Stimulated activated CD8-positive, alpha-beta memory T cell treated with anti-CD3 and anti-CD28 coated beads, Interleukin-7, amount 100 ng/mL, for 1 hour (primary cell): ENCODE measurements around the gene RADIL.

Experiments used
- DNase-seq, 2 donors: peaks; one replicate each; pipeline ENCODE4 v3.0.0-alpha.2; 2020; ENCODE audit warnings: low read depth in 2 of 2

RADIL gene

DNA sequence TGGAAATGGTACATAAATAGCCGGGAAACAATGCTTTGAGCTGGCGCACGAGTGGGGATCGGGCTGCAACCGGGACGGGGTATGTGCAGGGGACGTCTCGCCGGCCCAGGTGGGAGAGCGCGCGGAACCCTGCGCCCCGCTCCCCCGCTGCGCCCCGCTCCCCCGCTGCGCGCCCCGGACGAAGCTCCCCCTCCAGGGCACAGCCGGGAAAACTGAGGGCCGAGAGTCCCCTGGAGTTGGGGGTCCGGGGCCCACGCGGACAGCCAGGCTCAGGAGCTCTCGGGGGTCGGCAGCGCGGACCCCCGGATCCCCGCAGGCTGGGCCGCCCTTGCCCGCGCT, 514 bp downstream of the RADIL start:
- DNase-seq = no peak

DNA sequence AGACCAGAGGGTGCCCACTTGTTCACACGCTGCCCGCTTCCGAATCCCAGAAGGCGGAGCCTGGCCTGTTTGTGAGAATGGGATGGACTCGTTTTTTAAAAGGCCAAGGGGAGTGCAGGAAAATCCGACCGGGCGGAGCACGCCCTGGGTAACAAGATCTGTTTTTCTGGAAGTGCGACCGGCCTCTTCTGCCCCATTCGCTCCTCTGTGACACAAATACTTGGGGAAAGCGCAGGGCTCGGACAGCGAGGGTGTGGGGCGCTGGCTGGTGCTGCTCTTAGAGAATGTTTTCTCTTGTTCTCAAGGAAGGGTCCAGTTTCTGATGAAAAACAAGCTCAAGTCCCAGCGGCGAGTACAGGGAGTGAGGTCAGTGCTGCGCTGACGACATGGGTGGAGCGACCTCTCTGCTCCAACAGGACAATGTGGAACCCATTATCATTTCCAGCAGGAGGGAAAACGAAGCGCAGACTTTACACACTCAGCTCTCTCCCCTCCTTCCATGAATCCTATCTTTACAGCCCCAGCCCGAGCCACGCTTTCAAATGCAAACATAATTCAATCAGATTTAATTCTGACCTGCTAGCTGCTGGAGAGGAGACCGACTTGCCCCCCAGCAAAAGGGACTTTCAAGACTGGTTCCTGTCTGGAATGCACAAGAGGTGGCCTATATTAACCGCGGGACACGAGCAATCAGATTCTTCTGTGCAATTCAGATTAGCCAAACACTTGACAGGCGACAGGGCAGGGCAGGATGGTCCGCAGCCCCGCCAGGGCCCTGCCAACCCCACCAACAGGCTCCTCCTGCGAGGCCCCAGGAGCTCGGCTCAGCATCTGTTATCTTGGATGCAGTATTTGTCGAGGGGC, 1.1 kb downstream of the RADIL start:
- no peak for DNase-seq

DNA sequence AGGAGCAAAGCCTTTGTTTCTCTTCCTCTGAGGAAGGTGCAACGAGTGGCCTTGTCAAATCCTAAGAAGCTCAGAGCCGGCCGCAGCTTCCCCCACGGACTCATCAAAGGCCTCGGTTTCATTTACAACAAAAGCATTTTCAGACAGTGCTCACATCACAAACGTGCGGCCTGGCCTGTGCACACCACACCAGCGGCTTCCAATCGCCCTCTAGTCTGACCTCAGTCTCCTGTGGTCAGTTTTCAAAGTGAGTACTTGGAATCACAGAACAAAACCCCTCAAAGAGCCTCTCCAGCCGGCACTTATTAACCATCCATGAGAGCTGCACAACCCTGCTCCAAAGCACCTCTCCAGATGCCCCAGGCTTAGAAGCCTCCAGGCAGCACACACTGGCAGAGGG, 3.3 kb downstream of the RADIL start:
- DNase-seq = no peak

DNA sequence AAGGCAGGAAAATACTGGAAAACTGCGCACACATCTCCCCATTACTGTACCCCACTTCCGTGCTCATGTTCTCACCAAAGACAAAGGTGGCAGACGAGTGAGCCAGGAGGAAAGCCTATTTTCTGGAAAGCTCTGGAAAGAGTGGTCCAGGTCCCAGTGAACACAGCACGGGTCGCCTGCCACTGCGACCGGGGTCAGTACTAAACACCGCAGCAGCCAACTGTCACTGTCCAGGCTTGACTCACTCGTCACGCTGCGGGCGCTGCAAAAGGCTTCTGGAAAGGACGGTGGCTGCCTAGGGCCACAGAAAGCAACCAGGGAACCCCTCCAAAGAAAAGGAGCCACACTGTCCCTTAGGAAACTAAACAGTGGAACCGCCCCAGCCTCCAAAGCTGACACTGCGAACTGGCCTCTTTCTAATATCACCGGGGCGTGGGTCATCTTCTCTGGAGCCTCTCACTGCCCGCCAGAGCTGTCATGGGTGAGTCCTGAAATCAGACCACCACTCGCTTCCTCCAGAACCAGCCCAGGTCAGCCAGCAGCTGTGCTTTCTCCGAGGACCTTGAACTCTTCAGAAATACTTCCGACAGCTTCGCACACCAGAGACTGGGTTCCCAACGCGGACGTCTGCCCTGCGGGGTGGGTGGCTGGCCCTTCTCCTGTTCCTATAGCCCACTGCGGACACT, 4.0 kb downstream of the RADIL start:
- no peak for DNase-seq

DNA sequence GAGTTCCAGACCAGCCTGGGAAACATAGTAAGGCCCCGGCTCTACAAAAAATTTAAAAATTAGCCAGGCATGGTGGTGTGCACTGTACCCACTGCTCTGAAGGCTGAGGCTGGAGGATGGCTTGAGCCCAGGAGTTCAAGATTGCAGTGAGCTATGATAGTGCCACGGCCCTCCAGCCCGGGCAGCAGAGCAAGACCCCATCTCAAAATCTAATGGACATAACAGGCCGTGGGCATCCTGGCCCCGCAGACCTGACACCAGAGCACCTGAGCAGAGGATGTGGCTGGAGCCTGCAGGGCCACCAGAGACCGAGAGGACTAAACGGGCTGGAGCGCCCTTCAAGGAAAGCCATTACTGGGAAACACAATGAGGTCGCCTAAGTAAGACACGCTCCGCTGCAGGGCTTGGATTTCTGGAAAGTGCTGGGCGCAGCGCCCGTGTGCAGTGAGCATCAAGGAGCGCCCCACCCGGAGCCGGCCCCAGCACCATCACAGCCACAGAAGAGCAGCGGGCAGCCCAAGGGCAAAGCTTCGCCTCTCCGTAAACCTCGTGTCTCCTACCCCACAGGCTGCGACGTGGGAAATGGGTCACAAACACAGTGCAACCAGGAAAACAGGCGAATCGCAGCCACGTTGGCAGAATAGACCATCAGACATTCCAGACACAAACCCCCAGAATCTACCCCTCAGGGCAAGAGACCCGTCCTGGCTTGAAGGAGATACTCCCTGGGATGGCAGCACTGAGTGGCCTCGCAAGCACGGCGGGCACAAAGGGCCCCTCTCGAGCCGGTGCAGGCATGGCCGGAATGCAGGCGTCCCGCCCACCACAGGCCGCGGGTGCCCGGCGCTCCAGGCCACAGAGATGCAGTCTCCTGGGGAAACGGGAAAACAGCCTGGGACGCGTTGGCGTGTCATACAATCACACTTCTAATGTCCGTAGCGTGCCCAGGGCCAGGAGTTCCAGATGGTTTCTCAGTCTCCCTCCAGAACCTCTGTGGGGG, 4.9 kb downstream of the RADIL start:
- no peak for DNase-seq

DNA sequence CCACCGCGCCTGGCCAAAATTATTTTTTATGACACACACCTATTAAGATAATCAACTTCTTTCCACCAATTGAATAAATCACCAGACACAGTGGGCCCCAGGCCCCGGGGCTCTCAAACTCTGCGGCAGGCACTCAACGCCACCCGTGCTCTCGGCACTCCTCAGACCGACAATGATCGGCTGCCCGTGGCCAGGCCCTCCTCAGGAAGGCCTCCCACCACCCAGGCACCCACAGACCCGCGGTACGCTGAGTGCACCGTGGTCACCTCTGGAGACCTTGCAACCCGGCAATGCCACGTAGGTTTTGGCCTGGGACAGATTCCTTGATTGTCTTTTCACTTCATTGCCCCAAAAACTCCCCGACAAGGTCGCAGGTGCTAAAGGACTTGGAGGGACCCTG, 6.9 kb downstream of the RADIL start:
- no peak for DNase-seq

DNA sequence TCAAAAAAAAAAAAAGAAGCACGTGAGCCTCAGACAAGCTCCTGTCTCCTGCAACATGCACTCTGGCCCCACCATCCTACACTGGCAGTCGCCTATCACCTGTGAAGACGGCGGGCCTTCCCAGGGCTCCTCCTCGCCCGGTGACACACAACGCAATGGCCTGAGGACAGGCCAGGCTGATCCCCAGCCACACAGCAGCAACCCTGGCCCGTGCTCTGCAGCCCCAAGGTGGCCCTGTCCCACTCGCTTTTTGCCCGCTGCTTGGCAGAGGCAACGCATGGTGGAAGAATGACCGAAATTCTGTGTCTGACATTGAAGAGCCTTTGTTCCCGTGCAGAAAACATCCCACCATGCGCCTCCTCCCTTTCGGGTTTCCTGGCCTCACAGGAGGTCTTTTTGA, 8.1 kb downstream of the RADIL start:
- no peak for DNase-seq

DNA sequence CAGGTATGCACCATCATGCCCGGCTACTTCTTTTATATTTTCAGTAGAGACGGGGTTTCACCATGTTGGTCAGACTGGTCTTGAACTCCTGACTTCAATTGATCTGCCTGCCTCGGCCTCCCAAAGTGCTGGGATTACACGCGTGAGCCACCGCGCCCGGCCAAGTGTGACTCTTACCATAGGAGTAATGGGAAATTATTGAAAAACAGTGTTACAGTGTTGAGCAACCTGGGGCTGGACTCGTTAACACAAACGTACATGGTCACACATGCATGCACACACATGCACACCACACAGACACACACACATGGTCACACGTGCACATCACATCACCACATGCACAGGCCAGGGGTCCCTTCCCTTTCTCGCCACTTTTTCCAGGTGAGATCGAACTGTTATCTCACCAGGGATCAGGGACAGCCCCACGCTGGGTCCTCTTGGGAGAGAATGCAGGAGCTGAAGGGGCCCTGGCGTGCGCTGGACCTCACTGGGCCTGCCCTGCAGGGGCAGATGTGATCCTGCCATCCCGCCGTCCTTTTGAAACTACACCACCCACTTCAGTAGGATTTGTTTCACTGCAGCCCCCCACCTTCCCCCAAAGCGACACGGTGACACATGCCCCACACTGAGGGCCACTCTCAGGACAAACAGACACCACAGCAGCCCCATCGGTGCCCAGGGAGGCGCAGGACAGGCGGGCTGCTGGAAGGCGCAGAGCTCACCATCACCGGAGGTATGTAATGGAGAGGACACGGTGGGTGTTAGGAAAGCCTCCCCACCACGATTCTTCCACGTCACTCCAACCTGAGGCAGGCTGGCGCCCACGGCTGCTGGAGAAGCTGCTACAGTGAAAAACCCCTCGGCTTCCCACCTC, 10.2 kb downstream of the RADIL start:
- no peak for DNase-seq

DNA sequence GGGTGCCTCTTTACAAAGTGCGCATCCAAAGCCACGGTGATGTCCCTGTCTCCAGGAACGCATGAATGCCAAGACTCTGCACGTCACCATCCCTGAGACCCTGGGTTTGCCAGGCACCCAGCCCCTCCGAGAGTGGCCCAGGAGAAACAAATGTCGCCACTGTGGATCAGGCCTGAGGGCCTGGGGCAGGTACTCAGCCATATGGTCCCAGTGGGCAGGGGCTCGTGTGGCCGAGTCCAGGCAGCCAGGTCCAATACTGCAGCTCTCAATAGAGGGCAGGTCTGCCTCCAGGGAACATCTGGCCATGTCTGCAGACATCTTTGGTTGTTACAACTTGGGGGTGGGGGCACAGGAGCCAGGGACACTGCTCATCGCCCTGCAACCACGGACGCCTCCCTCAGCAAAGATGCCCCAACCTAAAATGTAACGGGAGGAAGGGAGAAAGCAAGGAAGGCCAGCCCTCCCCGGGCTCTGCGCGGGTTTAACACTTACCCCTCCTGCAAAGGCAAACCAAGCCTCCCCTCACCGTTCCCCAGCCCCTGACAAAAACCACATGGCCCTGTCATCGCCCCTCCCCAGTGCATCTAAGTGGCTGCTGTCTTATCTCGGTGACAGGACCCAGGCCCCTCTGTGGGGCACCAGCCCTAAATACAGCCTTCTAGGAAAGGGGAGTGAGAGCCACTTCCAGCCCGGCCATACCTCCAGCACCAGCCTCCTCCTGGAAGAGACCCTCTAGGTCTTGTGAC, 11.4 kb downstream of the RADIL start:
- DNase-seq = no peak

DNA sequence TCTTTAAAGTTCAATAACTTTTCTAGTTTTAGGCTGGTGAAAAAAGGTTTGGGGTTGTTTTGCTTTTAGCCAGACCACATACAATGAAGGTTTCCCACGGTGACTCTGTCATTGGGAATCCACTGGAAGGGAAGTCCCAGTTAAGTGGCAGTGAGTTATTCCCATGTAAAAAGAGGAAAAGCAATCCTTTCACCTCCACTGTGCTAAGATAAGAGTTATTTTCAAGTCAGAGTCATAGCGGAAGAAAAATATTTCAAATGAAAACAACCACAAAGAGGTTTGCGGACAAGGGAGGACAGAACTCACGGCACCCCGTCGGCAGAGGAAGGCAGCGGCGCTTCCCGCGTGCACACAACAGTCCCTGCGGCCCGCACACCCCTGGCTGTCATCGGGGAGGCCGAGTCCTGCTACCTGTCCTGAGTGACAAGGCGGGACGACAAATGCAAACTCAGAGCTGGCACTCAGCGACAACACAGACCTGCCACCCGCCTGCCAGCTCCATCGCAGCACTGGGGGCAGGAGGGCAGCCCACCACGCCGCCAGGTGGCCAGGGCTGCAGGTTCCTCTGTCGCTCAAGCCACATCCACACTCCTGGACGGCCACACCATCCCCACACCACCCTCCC, 12.3 kb downstream of the RADIL start:
- no peak for DNase-seq

DNA sequence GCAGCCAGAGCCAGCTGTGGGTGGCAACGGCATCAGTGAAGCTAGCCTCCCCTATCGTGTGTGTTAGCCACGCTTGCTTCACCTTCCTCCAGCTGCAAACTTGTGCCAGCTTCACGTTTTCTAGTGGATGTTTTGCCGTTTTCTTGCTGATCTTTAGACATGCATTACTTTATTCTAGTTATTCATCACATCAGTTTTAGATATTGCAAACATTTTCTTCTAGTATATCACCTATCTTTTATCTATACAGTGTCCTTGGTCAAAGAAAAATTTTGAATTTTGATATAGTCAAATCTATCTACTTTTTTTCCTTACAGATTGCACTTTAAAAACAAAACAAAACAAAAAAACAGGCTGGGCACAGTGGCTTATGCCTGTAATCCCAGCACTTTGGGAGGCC, 15.0 kb downstream of the RADIL start:
- no peak for DNase-seq

DNA sequence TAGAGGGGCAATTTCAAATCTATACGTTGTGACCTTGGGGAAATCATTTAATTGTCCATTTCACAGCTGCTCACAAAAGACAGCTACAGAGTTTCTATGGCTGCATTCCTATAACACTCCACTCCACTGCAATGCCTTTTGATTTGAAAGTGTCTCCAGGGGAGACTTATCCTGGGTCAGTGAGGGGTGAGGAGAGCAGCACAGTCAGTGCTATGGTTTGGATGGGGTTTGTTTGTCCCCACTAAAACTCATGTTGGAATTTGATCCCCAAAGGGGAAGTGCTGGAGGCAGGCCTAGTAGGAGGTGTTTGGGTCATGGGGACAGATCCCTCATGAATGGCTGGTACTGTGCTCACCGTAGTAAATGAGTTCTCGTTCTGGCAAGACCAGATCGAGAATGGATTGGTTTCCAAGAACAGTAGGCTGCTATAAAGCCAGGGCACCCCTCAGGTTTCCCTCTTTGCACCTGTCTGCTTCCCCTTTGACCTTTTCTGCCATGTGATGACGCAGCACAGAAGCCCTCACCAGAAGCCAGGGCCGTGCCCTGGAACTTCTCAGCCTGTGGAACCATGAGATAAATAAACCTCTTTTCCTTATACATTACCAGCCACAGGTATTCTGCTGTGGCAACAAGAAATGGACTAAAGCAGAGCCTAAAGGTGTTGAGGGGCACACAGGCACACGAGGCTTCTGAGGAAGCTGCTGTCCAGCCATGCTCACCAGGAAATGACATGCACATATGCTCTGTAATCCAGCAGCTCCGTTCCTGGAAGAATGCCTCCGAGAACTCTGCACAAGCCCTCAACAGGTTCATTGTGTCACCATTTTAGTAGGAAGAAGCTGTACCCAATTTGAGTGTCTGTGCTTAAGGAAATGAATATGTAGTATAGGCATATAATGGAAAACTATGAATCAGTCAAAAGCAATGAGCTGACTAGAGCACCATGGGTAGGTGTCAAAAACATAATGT, 16.7 kb downstream of the RADIL start:
- no peak for DNase-seq

DNA sequence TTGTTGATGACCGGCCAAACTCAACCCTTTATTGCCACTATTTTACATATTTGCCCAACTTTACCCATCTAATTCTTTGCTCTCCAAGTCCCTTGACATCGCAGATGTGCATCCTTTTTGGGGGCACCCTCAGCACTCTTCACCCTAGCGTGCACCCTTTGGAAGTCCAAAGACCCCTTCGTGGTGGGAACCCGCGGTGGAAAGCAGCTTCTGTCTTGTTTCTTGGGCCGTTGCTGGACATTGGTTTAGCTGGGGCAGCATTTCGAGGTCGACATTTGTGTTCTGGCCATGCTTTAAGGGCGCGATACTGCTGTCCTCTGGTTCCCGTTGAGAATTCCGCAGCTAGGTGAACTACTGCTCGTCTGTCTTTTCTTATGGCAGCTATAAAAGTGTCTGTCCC, 21.4 kb downstream of the RADIL start:
- DNase-seq = no peak

DNA sequence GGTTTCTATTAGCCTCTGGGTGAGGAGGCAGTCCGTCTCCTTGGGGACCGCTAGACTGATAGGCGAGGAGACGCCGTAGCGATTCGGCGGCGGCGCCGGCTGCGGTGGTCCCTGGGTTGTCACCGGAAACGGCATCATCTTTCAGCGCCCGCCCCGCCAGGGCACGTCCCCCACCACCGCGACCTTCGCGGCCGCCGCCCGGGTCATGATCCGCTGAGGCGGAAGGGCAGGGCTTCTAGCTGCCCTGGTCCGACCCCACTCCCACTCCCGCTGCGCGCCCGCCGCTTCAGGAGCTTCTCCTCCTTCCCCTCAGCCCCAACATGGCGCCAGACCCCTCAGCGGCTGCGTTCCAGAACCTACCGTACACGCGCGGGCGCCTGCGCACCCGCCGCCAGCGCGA, 21.8 kb downstream of the RADIL start, which contains the start of gene PAPOLB:
Gene PAPOLB (minus strand): TSS at position 358 of the 400 bp plus-strand sequence. CDS start 220 bp downstream, at position 138.
- DNase-seq = no peak

DNA sequence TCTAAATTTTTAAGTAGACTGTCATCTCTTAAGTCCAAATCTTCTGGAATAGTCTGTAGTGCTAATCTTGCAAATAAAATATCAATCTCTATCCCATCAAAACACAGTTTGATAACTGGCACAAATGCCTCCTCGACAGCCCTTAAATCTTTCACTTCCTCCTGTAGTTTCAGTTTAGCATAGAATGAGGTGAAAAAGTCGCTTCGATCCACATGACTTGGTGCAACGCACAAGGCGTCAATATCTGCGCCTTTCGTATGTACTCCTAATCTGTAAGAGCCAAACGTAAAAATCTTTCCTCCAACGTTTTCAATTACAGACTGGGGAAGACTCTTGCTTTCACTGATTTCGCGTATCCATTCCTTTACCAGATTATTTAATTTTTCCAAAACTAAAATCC, 22.3 kb downstream of the RADIL start:
- DNase-seq = no peak

DNA sequence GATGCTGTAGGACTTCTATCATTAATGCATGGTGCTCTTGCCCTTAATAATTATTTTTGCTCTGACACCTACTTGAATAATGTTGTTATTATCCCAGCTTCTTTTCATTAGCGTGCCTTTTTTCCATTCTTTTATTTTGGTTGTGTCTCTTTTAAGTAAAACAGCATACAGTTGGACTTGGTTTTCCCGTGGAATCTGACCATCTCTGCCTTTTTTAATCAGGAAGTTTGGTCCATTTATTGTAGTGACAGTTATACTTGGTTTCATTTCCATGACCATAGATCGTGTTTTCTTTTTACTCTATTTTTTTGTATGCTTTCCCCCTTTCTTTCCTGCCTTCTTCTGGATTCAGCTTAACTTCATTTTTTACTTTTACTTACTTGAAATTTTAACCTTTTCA, 26.3 kb downstream of the RADIL start:
- no peak for DNase-seq

DNA sequence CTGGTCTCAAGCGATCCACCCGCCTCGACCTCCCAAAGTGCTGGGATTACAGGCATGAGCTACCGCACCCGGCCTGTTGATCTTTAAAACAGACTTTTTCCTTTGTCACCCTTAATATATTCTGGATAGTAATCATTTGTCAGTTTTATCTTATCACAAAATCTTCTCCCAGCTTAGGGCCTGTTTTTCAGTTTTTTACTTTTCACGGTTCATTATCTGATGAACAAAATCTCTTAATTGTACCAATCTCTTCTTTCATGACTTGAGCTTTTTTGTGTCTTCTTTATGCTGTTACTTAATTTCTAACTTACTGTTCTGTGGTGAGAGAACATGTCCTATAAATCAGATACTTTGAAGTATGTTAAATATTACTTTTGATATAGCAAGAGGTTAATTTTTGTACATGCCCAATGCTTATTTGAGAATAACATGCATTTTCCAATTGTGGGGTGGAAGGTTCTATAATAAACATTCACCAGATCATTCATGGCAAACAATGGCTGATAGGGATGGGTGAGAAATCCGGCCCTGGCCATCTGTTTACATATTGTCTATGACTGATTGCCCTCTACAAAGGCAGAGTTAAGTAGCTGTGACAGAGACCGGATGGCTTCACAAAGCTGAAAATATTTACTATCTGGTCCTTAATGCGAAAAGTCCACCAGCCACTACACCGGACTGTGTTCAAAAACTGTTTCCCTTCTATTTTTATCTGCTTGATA, 27.0 kb downstream of the RADIL start:
- DNase-seq = no peak

DNA sequence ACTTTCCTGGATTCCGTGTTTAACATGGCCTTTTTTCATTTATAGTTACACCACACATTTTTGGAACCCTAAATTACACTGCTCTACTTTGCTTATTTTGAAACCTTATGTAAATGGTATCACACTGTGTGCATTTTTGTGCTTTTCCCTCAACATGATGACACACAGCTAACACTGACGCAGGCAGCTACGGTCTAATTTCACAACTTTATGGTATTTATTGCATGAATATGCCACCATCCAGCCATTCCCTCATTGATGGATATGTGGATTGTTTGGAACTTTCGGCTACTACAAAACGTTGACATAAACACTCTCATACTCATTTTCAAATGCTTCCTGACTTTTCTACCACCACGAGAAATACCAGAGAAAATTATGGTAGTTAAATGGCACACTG, 28.6 kb downstream of the RADIL start:
- no peak for DNase-seq
